GM21526 (cell line): ENCODE data around the gene LRMDA.
"Not testable (repeated sequence)": the region's sequence is repeated elsewhere in the genome, so short reads cannot be mapped to it uniquely, and the experiment has no call there.

Experiments used
- ATAC-seq: cut with Tn5 transposase; IDR thresholded peaks from one replicate; pipeline ENCODE4 v1.9.1; 2021; ENCODE audit warnings: moderate library complexity; ENCODE audit not compliant: unreplicated experiment, low FRiP score

The LRMDA gene

GRCh38 chr10:75502389-75502788 lies 71.0 kb downstream of the LRMDA start:
- ATAC-seq: no peak

GRCh38 chr10:75502838-75503237 lies 71.4 kb downstream of the LRMDA start:
- ATAC-seq: no peak

- ATAC-seq: no peak
Measured at GRCh38 chr10:75505293-75505692, 73.9 kb downstream of the LRMDA start.

DNA sequence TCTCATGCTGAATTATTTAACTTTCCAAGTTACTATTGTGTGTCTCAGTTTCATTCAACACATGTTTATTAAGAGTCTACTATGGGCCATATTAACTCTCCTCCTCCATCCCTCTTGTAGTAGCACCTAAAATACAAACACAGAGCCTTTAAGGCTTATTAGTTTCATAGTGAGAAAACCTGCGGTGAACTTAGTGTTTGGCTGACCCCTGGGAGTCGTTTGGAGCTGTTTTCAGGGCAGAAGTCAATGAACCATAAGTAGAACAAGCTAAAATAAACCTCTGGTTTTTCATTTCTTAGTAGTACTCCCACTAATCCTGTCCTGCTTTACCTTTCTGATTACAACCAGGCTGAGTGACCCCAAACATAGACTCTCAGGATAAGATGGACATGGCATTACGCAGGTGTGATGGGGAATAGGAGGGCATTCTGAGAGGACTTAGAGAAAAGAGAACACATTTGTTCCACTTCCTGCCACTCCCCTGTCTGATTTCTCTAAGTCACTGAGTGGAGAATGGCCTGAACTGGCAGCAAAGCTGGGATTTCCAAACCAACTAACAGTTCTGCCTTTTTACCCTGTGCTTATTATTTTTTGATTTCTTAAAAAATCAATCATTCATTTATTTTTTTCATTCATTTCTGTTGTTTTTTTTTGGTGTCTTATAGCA lies 74.5 kb downstream of the LRMDA start:
- ATAC-seq: peak; percentile 60

DNA sequence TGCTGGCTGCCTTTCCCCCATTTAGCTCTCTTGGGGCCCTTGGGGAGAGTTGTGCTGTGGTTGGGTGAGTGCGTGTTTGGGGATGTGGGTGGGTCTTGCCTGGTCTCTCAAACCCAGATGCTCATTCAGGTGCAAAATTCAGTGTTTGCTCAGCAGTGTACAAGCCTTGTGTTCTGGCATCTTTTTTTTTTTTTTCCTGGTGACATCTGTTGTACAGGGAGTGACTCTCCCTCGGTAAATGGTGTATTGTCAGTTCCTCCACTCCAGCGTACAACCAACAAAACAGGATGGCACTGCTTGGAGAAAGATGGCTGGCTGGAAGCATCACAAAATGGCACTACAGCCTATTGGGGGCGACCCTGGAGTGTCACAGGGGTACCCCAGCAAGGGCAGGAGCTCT lies 75.5 kb downstream of the LRMDA start:
- no peak for ATAC-seq

DNA sequence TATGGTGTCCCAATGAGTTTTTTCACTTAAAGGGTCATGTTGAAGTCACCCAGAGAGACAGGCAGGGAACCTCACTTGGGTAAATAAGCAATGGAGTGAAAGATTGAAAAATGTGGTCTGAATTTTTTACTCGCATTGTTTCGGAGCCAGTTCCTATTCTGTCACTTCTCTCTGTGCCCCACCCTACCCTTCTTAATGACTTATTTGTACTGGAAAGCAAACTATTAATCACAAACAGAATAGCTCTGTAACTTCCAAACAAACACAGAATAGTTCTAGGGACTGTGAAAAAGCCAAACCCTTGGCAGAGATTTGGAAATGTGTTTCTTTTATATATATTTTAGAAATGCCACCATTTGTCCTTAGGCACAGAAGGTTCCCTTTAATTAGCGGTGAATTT lies 76.0 kb downstream of the LRMDA start:
- ATAC-seq: no peak

- no peak for ATAC-seq
Measured at GRCh38 chr10:75508239-75508813, 76.9 kb downstream of the LRMDA start.

DNA sequence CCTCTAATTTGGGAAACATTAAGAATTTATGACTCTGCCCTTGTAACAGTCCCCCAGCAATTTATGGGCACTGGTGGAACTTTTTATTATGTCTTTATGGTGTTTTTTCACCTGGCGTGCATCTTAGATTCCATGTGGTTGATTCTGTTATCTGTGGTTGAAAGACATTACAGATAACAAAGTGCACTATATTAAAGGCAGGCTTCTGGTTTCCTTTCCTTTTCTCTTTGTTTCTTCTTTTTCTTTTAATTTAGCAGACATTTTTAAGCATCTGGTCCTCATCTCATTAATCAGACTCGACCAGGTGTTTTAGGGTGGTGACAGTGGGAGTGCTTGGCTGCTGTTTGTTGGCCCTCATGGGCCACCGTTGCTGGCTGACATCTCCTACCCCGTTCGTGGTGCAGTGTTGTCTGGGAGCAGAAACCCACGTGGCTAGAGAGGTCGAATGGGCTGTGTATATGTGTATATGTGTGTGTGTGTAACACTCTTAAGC lies 77.4 kb downstream of the LRMDA start:
- no peak for ATAC-seq

GRCh38 chr10:75509706-75510105 lies 78.3 kb downstream of the LRMDA start:
- no peak for ATAC-seq

DNA sequence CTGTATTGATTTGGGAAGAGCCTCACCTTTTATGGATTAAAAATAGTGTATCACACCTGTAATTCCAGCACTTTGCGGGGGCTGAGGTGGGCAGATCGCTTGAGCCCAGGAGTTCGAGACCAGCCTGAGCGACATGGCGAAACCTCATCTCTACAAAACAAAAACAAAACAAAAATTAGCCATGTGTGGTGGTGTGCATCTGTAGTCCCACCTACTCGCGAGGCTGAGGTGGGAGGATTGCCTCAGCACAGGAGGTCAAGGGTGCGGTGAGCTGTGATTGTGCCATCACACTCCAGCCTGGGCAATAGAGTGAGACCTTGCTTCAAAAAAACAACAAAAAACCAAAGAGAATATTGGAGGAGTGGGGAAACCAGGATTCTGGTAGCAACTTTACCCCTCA lies 79.6 kb downstream of the LRMDA start:
- ATAC-seq: no peak

GRCh38 chr10:75512203-75512933 lies 80.9 kb downstream of the LRMDA start:
- ATAC-seq: no peak

- no peak for ATAC-seq
Measured at GRCh38 chr10:75513292-75513885, 82.0 kb downstream of the LRMDA start.

DNA sequence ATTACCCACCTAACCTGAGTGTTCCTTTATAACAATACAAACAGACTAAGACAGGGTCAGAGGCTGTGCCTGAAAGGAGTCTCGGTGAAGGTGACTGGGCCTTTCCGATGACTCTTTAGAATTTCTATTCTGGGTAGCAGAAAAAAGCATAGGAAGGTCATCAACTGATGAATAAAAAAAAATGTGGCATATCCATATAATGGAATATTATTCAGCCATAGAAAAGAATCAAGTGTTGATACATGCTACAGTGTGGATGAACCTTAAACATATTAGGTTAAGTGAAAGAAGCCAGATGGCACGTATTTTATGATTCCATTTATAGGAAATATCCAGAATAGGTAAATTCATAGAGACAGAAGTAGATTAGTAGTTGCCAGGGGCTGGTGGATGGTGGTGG lies 83.4 kb downstream of the LRMDA start:
- no peak for ATAC-seq

DNA sequence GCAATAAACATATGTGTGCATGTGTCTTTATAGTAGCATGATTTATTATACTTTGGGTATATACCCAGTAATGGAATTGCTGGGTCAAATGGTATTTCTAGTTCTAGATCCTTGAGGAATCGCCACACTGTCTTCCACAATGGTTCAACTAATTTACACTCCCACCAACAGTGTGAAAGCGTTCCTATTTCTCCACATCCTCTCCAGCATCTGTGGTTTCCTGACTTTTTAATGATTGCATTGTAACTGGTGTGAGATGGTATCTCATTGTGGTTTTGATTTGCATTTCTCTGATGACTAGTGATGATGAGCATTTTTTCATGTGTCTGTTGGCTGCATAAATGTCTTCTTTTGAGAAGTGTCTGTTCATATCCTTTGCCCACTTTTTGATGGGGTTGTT lies 84.7 kb downstream of the LRMDA start:
- ATAC-seq: not testable (repeated sequence)

DNA sequence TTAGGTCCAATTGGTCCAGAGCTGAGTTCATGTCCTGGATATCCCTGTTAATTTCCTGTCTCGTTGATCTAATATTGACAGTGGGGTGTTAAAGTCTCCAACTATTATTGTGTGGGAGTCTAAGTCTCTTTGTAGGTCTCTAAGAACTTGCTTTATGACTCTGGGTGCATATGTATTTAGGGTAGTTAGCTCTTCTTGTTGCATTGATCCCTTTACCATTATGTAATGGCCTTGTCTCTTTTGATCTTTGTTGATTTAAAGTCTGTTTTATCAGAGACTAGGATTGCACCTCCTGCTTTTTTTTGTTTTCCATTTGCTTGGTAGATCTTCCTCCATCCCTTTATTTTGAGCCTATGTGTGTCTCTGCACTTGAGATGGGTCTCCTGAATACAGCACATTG lies 87.8 kb downstream of the LRMDA start:
- not testable (repeated sequence) for ATAC-seq

DNA sequence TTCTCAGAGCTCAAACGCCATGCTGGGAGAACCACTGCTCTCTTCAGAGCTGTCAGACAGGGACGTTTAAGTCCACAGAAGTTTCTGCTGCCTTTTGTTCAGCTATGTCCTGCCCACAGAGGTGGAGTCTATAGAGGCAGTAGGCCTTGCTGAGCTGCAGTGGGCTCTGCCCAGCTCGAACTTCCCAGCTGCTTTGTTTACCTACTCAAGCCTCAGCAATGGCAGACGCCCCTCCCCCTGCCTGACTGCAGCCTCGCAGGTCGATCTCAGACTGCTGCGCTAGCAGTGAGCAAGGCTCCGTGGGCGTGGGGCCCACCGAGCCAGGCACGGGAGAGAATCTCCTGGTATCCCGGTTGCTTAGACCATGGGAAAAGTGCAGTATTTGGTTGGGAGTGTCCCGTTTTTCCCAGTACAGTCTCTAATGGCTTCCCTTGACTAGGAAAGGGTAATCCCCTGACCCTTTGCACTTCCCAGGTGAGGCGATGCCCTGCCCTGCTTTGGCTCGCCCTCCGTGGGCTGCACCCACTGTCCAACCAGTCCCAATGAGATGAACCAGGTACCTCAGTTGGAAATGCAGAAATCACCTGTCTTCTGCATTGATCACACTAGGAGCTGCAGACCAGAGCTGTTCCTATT lies 89.9 kb downstream of the LRMDA start:
- ATAC-seq: not testable (repeated sequence)

DNA sequence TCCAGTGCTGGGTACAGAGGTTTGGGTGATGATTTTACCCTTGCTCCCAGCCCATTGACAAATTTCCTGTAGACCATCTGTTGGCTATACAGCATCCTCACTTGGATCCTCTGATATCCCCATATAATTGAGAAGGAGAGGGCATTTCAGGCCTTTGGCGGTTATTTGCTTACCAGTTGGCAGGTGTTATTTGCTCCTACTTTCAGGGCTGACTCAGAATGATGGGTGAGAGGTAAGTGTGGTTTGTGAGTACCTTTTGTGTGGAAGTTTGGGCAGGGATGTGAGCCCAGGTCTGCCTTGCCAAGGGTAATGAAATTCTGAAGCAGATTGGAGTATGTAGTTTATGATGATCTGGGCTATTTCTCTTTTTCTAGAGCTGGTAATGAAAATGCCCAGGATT lies 93.6 kb downstream of the LRMDA start:
- no peak for ATAC-seq

- no peak for ATAC-seq
Measured at GRCh38 chr10:75525646-75526045, 94.2 kb downstream of the LRMDA start.

GRCh38 chr10:75527542-75527941 lies 96.1 kb downstream of the LRMDA start:
- ATAC-seq: no peak

- ATAC-seq: no peak
Measured at GRCh38 chr10:75528392-75528791, 97.0 kb downstream of the LRMDA start.

DNA sequence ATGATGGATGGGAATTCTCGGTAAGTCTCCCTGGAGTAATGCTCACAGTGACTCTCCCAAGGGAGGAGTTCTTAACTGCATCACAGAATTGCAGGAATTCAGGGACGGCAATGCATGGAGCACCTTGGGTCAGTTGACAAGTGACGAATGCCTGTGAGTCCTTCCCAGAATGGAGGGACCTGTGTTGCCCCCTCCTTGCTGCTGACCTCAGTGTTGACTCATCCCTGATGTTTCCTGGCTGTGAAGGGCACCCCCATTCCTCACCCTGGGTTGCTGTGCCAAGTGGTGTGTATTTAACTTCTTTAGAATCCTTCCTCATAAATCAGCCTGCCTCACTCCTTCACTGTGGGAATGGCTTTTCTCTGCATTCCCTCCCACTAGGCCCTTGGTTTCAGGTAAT lies 98.9 kb downstream of the LRMDA start:
- ATAC-seq: no peak
